AG09309 (cell line): ENCODE results near the gene XXYLT1.

Source experiments
- DNase-seq: peaks from one replicate; pipeline ENCODE4 v3.0.0-alpha.2; 2010; ENCODE audit warnings: low read depth
- H3K4me3 ChIP-seq: 2 replicates; pipeline ENCODE4 v1.5.1; 2011; ENCODE audit warnings: mild to moderate bottlenecking, low read depth, low read length, moderate library complexity; ENCODE audit not compliant: control insufficient read depth
- CTCF ChIP-seq: IDR thresholded peaks from 2 replicates; pipeline ENCODE4 v1.5.1; 2011; ENCODE audit warnings: mild to moderate bottlenecking, low read depth, low read length, inconsistent platforms; ENCODE audit not compliant: insufficient read depth, control insufficient read depth; ENCODE audit errors: missing control alignments

XXYLT1 gene

GRCh38 chr3:195101001-195101583 lies 169.9 kb downstream of the XXYLT1 start:
- H3K4me3 ChIP-seq: no peak overlapping the region
- DNase-seq: peak; percentile 58
- no peak for TF ChIP-seq CTCF

- no peak for TF ChIP-seq CTCF
- DNase-seq: no peak
- no peak overlapping the region for H3K4me3 ChIP-seq
These were observed 170.8 kb downstream of the XXYLT1 start for GRCh38 chr3:195099951-195100785.

GRCh38 chr3:195098741-195099525 lies 172.0 kb downstream of the XXYLT1 start:
- TF ChIP-seq CTCF: no peak
- H3K4me3 ChIP-seq: no peak overlapping the region
- no peak for DNase-seq

- no peak overlapping the region for H3K4me3 ChIP-seq
- no peak for DNase-seq
- TF ChIP-seq CTCF: no peak
These were observed 173.4 kb downstream of the XXYLT1 start for GRCh38 chr3:195097331-195098255.

- no peak for TF ChIP-seq CTCF
- DNase-seq: no peak
- H3K4me3 ChIP-seq: no peak overlapping the region
These were observed 174.3 kb downstream of the XXYLT1 start for GRCh38 chr3:195096484-195097330.
